ENCODE data around the gene MAP2K7. TPM values are rescaled to one million over a fixed set of nuclear protein-coding genes. Genes with fewer than 3 reads are reported as not detected.

The MAP2K7 gene
- total and polyA plus RNA-seq, 10 donors = 12.4 to 44.3 (median 28.2) TPM

DNA sequence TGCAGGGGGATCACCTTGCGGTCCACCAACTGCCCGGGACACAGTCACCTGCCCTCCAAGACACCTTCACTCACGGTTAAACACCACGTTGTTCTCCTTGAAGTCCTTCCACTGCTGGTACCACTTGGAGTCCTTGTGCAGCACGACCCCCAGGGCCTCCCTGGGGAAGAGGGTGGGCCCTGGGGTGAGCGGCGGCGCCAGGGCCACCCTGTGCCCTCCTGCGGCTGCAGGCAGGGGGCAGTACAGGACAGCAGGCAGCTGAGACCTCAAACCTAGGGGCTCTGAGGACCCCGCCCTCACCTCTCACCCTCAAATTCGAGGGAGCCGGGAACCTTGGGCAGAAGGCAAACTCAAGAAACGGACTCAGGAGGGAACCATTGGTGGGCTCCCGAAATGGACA is 29.7 kb downstream of the MAP2K7 start:
- peaks cover 4 to 95% (median 79%) of the 10 kb centered on the region in 6 donors for H3K36me3 ChIP-seq
- DNase-seq = no peak
- WGBS, 5 donors = 78 to 83% (median 80%) methylated on average over 8 to 14 of the region's 14 CpGs
- H3K27me3 ChIP-seq (replicated peaks in 1 of 7) = no peaks in the 10 kb centered on the region
- H3K4me3 ChIP-seq = peak overlapping the region in 6 of 8 donors; percentile 0 to 56 (median 2)
- peak overlapping the region; percentile 32 to 85 (median 78) for H3K27ac ChIP-seq
- H3K9me3 ChIP-seq = no peaks in the 10 kb centered on the region
- peaks cover 0 to 64% (median 37%) of the 10 kb centered on the region in 6 donors for H3K4me1 ChIP-seq
- intact Hi-C loops (cut with DNase I; ENCODE audit: low total_unique reads) = no loop called here
- TF ChIP-seq POLR2A (IDR thresholded peaks at IDR 0.05) (no peak), POLR2AphosphoS5 (IDR thresholded peaks at IDR 0.05) (no peak)
- TF ChIP-seq, protein P1, sequence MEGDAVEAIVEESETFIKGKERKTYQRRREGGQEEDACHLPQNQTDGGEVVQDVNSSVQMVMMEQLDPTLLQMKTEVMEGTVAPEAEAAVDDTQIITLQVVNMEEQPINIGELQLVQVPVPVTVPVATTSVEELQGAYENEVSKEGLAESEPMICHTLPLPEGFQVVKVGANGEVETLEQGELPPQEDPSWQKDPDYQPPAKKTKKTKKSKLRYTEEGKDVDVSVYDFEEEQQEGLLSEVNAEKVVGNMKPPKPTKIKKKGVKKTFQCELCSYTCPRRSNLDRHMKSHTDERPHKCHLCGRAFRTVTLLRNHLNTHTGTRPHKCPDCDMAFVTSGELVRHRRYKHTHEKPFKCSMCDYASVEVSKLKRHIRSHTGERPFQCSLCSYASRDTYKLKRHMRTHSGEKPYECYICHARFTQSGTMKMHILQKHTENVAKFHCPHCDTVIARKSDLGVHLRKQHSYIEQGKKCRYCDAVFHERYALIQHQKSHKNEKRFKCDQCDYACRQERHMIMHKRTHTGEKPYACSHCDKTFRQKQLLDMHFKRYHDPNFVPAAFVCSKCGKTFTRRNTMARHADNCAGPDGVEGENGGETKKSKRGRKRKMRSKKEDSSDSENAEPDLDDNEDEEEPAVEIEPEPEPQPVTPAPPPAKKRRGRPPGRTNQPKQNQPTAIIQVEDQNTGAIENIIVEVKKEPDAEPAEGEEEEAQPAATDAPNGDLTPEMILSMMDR (IDR thresholded peaks at IDR 0.05 in 8 of 11, conservative IDR thresholded peaks at IDR 0.05 in 3 of 11) = peak in 9 of 11 experiments; percentile 4 to 58 (median 39)

DNA sequence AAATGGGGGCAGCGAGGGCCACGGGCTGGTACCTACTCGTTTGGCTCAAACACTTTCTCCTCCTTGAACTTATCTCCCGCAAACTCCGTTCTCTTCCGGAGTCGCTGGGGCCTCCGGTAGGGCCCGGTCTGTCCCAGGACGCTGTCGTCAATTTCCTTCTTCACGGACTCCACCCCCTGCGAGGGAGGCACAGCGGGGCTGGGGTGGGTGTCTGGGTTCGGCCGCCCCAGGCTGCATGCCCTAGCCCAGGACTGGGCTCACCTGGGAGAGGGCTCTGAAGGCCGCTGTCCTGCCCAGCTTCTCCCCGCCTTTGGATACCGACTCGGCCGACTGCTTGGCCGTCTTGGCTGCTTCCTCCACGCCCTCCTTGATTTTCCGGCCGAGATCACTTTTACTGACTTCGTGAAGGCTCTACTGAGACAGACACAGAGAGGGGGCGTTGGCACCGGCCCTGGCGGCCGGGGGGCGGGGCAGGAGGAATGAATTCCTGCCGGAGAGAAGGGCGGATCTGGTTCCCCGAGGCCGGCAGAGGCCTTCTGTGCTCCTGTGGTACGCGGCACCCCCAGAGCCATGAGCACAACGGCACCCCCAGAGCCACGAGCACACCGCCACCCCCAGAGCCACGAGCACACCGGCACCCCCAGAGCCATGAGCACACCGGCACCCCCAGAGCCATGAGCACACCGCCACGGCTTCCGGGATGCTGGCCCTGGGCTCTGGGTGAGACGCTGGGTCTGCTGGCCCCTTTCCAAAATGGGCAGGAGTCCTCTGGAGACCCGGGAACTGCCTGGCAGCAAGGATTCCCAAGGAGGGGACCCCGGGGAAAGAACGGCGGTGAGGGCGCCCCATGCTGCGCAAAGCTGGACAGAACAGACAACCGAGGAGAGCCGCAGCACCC is 30.4 kb downstream of the MAP2K7 start:
- WGBS, 5 donors = 80 to 89% (median 85%) methylated on average over 45 to 55 of the region's 55 CpGs
- intact Hi-C loops (cut with DNase I; ENCODE audit: low total_unique reads) = no loop called here
- Histone ChIP-seq H3K27me3 (replicated peaks in 1 of 7) (no peaks in the 10 kb centered on the region), H3K36me3 (peaks cover 4 to 100% (median 81%) of the 10 kb centered on the region in 6 donors), H3K4me1 (peaks cover 0 to 67% (median 34%) of the 10 kb centered on the region in 6 donors), H3K9me3 (no peaks in the 10 kb centered on the region), H3K27ac (peak overlapping the region; percentile 32 to 85 (median 78)), H3K4me3 (peak overlapping the region in 6 of 8 donors; percentile 0 to 56 (median 2))
- TF ChIP-seq POLR2A (IDR thresholded peaks at IDR 0.05) (no peak), POLR2AphosphoS5 (IDR thresholded peaks at IDR 0.05) (peak in 2 of 3 donors; percentile 51 to 54)
- TF ChIP-seq, protein P1 (IDR thresholded peaks at IDR 0.05 in 8 of 11, conservative IDR thresholded peaks at IDR 0.05 in 3 of 11) = peak in 1 of 11 experiments; percentile 19
- no peak for DNase-seq

DNA sequence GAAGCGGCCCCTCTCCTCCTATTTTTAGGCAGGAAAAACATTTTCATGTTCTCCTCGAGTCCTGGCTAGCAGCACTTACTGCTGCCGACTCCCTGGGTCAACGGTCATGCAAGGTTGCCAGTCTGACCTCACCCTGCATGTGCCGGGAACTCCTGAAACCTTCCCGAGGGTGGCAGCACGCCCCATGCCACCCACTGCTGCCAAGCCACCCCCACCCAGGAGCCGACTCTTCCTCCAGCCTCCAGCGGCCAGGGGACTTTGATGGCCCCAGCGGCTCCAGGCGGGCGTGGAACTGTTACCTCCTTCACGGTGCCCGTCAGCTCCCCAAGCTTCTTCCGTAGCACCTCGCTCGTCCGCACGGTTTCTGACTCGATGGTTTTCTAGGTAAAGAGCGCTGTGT is 31.1 kb downstream of the MAP2K7 start:
- DNase-seq = no peak
- H3K27ac ChIP-seq = peak overlapping the region in 7 of 8 donors; percentile 2 to 85 (median 79)
- WGBS, 5 donors = 78 to 94% (median 90%) methylated on average over 21 of the region's 21 CpGs
- H3K4me3 ChIP-seq = peak overlapping the region in 2 of 8 donors; percentile 2 to 56
- peaks cover 4 to 100% (median 87%) of the 10 kb centered on the region in 6 donors for H3K36me3 ChIP-seq
- H3K9me3 ChIP-seq = no peaks in the 10 kb centered on the region
- H3K27me3 ChIP-seq (replicated peaks in 1 of 7) = no peaks in the 10 kb centered on the region
- intact Hi-C loops (cut with DNase I; ENCODE audit: low total_unique reads) = no loop called here
- no peak for TF ChIP-seq POLR2A (IDR thresholded peaks at IDR 0.05)
- TF ChIP-seq POLR2AphosphoS5 (IDR thresholded peaks at IDR 0.05) = peak in 2 of 3 donors; percentile 7 to 39
- peaks cover 0 to 67% (median 28%) of the 10 kb centered on the region in 6 donors for H3K4me1 ChIP-seq

DNA sequence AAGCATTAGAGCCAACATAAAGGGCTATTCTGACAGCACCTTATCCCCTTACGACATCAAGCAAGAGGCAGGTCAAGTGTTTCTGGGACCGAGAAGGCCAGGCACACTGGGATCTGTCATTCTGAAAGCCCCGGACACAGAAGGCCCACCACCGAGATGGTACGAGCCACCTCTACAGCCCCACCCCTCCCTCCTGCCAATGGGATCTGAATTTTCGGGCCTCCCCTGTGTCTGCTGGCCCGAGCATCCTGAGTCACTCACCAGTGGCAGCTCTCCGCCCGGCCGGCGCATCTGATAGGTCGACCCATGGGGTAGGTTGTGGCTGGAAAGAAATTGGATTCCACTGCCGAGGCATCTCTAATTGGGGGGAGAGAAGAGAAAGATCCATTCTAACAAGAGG is 37.2 kb downstream of the MAP2K7 start:
- no peak overlapping the region for H3K27ac ChIP-seq
- H3K27me3 ChIP-seq (replicated peaks in 1 of 7) = no peaks in the 10 kb centered on the region
- no peaks in the 10 kb centered on the region for H3K9me3 ChIP-seq
- TF ChIP-seq, protein P1 (IDR thresholded peaks at IDR 0.05 in 8 of 11, conservative IDR thresholded peaks at IDR 0.05 in 3 of 11) = no peak
- TF ChIP-seq POLR2AphosphoS5 (IDR thresholded peaks at IDR 0.05) (no peak), POLR2A (IDR thresholded peaks at IDR 0.05) (no peak)
- 90 to 96% (median 95%) methylated on average over 13 of the region's 13 CpGs for WGBS, 5 donors
- peaks cover 0 to 57% (median 46%) of the 10 kb centered on the region in 6 donors for H3K36me3 ChIP-seq
- no peak overlapping the region for H3K4me3 ChIP-seq
- DNase-seq = no peak
- H3K4me1 ChIP-seq = peaks cover 5 to 63% (median 33%) of the 10 kb centered on the region in 6 donors
- intact Hi-C loops (cut with DNase I; ENCODE audit: low total_unique reads) = loop anchor here (10.0 kb wide), 1 partner anchor 64 kb away; the partner anchor contains the start of gene ELAVL1

Measured in spleen (tissue), 11 donors.